H1 (cell line): ENCODE data around the gene GMNC. TPM values are rescaled to one million over a fixed set of nuclear protein-coding genes. Genes with fewer than 3 reads are reported as not detected.

Experiments
- BACH1 ChIP-seq: IDR thresholded peaks from 2 replicates; pipeline ENCODE4 v1.6.1; 2012; ENCODE audit warnings: low read length, improper control_type of control experiment
- BCL11A ChIP-seq, 2 experiments: IDR thresholded peaks; one replicate each; pipeline ENCODE4 v1.6.1; 2011; ENCODE audit warnings: low read depth in 2 of 2, low read length in 2 of 2, mild to moderate bottlenecking in 2 of 2
- CEBPB ChIP-seq: IDR thresholded peaks from 2 replicates; pipeline ENCODE4 v1.6.1; 2012; ENCODE audit warnings: low read depth, low read length
- EGR1 ChIP-seq: IDR thresholded peaks from 2 replicates; pipeline ENCODE4 v1.6.1; 2011; ENCODE audit warnings: low read depth, low read length, borderline replicate concordance
- RAD21 ChIP-seq, 2 experiments: IDR thresholded peaks in 1 of 2; conservative IDR thresholded peaks in 1 of 2; 2 replicates each; pipeline ENCODE4 v1.6.1; 2011; ENCODE audit warnings: low read depth in 2 of 2, low read length in 2 of 2, improper control_type of control experiment in 1 of 2, inconsistent platforms in 1 of 2, mild to moderate bottlenecking in 1 of 2, moderate library complexity in 1 of 2
- SAP30 ChIP-seq: fragments of 300-600 bp; sonication (generic); IDR thresholded peaks from 2 replicates; pipeline ENCODE4 v1.7.1; 2012; ENCODE audit warnings: low read length, moderate library complexity, mild to moderate bottlenecking, inconsistent platforms; ENCODE audit not compliant: insufficient read depth, insufficient replicate concordance
- polyA plus RNA-seq, 7 experiments: library from polyadenylated mRNA; depleted of rRNA in 3 of 7; stranded (reverse) in 5 of 7; unstranded in 2 of 7; fragments of >200 nt in 5 of 7; fragments of 200-250 nt in 2 of 7; gene quantifications; 1 replicate in 5 of 7; 2 replicates in 1 of 7; 4 replicates in 1 of 7; pipeline versions ENCODE4 v1.2.1 to v1.2.3, GENCODE V29; 2011 to 2013; ENCODE audit warnings: missing spikeins in 2 of 7, mixed read lengths in 2 of 7
- total RNA-seq: library from RNA; stranded (reverse); fragmentation: NEBNext Ultra II Directional; extraction: Animal tissue kit (Norgen Biotek cat#: 25700); gene quantifications from 2 replicates; pipeline ENCODE4 v1.2.1, GENCODE V29; 2021
- TF ChIP-seq, protein P1 (sequence below): fragments of 300-600 bp; sonication (generic); IDR thresholded peaks from 2 replicates; pipeline ENCODE4 v1.7.1; 2012; ENCODE audit warnings: low read length, moderate library complexity, mild to moderate bottlenecking, inconsistent platforms; ENCODE audit not compliant: insufficient replicate concordance

The GMNC gene
- total and polyA plus RNA-seq, 2 of the 8 experiments (the other 6 are each of a cell fraction or from before 2014, with no cell fraction given) = 0.05 to 0.24 TPM

DNA sequence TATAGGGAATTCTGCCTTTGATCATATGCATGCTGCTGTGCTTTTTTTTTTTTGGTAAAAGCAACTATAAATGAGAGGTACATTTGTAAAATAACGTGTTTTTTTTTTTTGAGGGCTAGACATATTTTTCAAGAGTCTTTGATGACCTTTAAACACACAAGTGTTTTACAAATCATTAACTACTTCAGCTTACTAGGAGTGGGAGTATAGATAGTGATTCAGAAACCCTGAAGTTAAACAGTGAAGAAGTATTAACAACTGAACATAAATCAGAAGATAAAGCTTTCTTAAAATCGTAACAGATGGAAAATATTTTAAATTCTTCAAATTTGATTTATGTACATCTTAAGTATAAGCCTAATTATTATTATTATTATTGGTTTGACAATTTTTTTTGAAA is 2.9 kb upstream of the GMNC start (continued):
- no peak for TF ChIP-seq BCL11A (IDR thresholded peaks at IDR 0.05; ENCODE audit: low read depth in 2 of 2, low read length in 2 of 2)
- no peak for TF ChIP-seq BACH1
- TF ChIP-seq, protein P1, sequence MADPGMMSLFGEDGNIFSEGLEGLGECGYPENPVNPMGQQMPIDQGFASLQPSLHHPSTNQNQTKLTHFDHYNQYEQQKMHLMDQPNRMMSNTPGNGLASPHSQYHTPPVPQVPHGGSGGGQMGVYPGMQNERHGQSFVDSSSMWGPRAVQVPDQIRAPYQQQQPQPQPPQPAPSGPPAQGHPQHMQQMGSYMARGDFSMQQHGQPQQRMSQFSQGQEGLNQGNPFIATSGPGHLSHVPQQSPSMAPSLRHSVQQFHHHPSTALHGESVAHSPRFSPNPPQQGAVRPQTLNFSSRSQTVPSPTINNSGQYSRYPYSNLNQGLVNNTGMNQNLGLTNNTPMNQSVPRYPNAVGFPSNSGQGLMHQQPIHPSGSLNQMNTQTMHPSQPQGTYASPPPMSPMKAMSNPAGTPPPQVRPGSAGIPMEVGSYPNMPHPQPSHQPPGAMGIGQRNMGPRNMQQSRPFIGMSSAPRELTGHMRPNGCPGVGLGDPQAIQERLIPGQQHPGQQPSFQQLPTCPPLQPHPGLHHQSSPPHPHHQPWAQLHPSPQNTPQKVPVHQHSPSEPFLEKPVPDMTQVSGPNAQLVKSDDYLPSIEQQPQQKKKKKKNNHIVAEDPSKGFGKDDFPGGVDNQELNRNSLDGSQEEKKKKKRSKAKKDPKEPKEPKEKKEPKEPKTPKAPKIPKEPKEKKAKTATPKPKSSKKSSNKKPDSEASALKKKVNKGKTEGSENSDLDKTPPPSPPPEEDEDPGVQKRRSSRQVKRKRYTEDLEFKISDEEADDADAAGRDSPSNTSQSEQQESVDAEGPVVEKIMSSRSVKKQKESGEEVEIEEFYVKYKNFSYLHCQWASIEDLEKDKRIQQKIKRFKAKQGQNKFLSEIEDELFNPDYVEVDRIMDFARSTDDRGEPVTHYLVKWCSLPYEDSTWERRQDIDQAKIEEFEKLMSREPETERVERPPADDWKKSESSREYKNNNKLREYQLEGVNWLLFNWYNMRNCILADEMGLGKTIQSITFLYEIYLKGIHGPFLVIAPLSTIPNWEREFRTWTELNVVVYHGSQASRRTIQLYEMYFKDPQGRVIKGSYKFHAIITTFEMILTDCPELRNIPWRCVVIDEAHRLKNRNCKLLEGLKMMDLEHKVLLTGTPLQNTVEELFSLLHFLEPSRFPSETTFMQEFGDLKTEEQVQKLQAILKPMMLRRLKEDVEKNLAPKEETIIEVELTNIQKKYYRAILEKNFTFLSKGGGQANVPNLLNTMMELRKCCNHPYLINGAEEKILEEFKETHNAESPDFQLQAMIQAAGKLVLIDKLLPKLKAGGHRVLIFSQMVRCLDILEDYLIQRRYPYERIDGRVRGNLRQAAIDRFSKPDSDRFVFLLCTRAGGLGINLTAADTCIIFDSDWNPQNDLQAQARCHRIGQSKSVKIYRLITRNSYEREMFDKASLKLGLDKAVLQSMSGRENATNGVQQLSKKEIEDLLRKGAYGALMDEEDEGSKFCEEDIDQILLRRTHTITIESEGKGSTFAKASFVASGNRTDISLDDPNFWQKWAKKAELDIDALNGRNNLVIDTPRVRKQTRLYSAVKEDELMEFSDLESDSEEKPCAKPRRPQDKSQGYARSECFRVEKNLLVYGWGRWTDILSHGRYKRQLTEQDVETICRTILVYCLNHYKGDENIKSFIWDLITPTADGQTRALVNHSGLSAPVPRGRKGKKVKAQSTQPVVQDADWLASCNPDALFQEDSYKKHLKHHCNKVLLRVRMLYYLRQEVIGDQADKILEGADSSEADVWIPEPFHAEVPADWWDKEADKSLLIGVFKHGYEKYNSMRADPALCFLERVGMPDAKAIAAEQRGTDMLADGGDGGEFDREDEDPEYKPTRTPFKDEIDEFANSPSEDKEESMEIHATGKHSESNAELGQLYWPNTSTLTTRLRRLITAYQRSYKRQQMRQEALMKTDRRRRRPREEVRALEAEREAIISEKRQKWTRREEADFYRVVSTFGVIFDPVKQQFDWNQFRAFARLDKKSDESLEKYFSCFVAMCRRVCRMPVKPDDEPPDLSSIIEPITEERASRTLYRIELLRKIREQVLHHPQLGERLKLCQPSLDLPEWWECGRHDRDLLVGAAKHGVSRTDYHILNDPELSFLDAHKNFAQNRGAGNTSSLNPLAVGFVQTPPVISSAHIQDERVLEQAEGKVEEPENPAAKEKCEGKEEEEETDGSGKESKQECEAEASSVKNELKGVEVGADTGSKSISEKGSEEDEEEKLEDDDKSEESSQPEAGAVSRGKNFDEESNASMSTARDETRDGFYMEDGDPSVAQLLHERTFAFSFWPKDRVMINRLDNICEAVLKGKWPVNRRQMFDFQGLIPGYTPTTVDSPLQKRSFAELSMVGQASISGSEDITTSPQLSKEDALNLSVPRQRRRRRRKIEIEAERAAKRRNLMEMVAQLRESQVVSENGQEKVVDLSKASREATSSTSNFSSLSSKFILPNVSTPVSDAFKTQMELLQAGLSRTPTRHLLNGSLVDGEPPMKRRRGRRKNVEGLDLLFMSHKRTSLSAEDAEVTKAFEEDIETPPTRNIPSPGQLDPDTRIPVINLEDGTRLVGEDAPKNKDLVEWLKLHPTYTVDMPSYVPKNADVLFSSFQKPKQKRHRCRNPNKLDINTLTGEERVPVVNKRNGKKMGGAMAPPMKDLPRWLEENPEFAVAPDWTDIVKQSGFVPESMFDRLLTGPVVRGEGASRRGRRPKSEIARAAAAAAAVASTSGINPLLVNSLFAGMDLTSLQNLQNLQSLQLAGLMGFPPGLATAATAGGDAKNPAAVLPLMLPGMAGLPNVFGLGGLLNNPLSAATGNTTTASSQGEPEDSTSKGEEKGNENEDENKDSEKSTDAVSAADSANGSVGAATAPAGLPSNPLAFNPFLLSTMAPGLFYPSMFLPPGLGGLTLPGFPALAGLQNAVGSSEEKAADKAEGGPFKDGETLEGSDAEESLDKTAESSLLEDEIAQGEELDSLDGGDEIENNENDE = no peak
- no peak for TF ChIP-seq CEBPB
- TF ChIP-seq RAD21 (IDR thresholded peaks at IDR 0.05 in 1 of 2, conservative IDR thresholded peaks at IDR 0.05 in 1 of 2; ENCODE audit: low read depth in 2 of 2, low read length in 2 of 2) = no peak
- TF ChIP-seq EGR1 = no peak
- TF ChIP-seq SAP30 = no peak
- TF ChIP-seq, all 59 proteins: peak for 0
